ENCODE measurements around the gene BPIFA1. TPM values are rescaled to one million over a fixed set of nuclear protein-coding genes. Genes with fewer than 3 reads are reported as not detected.

Gene BPIFA1
- total RNA-seq (2013): not detected
- polyA plus RNA-seq: not detected
- polyA minus RNA-seq: not detected in 2 replicates
- 0 to 6.8 (median 0) reads per million in 11 experiments for total RNA-seq

DNA sequence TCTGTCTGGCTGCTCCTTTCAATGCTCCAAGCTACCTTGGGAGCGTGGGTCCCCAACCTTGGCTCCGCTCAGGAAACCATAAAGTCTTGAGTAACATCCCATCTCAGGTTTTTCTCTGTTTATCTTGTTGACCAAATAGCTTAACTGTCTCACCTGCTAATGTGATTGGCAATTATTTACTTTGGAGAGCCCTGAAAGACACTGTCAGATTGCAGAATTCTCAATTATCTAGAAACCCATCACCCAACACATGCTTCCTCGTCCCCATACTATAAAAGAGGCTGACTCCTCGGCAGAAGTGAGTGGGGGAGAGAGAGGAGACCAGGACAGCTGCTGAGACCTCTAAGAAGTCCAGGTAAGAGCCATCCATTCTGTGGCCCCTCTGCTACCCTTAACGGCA, at the start of gene BPIFA1:
Gene BPIFA1 (plus strand): TSS at position 301 of the 400 bp plus-strand sequence. CDS start 1,716 bp downstream, outside the sequence.
- Mint-ChIP-seq H3K4me1 (peaks cover 2% of the 10 kb centered on the region), H3K36me3 (no peaks in the 10 kb centered on the region)
- H3K27me3 ChIP-seq (ENCODE audit: control insufficient read depth in 2 of 2, insufficient read depth in 2 of 2, low read length in 2 of 2): peaks cover 0 to 2% of the 10 kb centered on the region in 2 donors

DNA sequence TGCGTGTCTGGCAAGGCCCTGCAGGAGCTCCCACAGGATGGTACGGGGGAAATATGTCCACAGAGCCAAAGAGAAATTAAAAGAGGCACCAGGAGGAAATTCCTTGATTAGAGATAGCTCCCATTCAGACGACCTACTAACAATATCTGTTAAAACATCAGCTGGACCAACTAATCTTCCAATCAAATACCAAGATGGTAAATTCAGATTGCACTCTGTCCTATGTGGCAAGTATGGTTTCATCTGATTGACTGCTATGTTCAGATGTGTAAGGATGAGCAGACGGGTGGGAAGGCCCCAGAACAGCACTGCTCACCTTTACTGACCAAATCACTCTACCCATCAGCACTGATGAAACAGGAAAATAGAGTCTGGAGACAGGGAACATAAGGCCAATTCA, 48.3 kb upstream of the BPIFA1 start:
- intact Hi-C loops (cut with micrococcal nuclease): no loop called here
- peaks cover 1 to 6% (median 3%) of the 10 kb centered on the region in 3 donors for H3K27me3 Mint-ChIP-seq (ENCODE audit: low read depth in 3 of 3)
- no peak overlapping the region for H3K4me3 Mint-ChIP-seq
- H3K4me1 Mint-ChIP-seq: no peaks in the 10 kb centered on the region
- H2AFZ ChIP-seq (ENCODE audit: insufficient read depth, low read depth, low read length, poor library complexity, severe bottlenecking): no peak overlapping the region
- H3K79me2 ChIP-seq (ENCODE audit: insufficient read depth, low read length): no peaks in the 10 kb centered on the region
- peaks cover 4 to 15% (median 9%) of the 10 kb centered on the region in 7 donors for H3K9me3 Mint-ChIP-seq
- H3K36me3 ChIP-seq (replicated peaks in 1 of 2; ENCODE audit: control insufficient read depth in 1 of 2, insufficient read depth in 2 of 2, low read length in 2 of 2): no peaks in the 10 kb centered on the region
- H3K27ac Mint-ChIP-seq: no peak overlapping the region
- DNase-seq: no peak
- H3K4me3 ChIP-seq (replicated peaks in 1 of 3; ENCODE audit: low read depth in 2 of 3, low read length in 3 of 3): no peak overlapping the region
- H3K27me3 ChIP-seq (ENCODE audit: control insufficient read depth in 2 of 2, insufficient read depth in 2 of 2, low read length in 2 of 2): no peaks in the 10 kb centered on the region
- TF ChIP-seq, protein P1, sequence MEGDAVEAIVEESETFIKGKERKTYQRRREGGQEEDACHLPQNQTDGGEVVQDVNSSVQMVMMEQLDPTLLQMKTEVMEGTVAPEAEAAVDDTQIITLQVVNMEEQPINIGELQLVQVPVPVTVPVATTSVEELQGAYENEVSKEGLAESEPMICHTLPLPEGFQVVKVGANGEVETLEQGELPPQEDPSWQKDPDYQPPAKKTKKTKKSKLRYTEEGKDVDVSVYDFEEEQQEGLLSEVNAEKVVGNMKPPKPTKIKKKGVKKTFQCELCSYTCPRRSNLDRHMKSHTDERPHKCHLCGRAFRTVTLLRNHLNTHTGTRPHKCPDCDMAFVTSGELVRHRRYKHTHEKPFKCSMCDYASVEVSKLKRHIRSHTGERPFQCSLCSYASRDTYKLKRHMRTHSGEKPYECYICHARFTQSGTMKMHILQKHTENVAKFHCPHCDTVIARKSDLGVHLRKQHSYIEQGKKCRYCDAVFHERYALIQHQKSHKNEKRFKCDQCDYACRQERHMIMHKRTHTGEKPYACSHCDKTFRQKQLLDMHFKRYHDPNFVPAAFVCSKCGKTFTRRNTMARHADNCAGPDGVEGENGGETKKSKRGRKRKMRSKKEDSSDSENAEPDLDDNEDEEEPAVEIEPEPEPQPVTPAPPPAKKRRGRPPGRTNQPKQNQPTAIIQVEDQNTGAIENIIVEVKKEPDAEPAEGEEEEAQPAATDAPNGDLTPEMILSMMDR (IDR thresholded peaks at IDR 0.05): no peak
- no peaks in the 10 kb centered on the region for H4K20me1 ChIP-seq (ENCODE audit: insufficient read depth, low read length)
- no peaks in the 10 kb centered on the region for H3K36me3 Mint-ChIP-seq
- no peak overlapping the region for H3K27ac ChIP-seq (ENCODE audit: low read depth in 1 of 2, low read length in 2 of 2)
- H3K9ac ChIP-seq (ENCODE audit: insufficient read depth, low read length, poor library complexity, severe bottlenecking): no peak overlapping the region
- H3K9me3 ChIP-seq (replicated peaks in 1 of 2; ENCODE audit: control insufficient read depth in 1 of 2, insufficient read depth in 1 of 2, low read length in 2 of 2): peaks cover 4 to 6% of the 10 kb centered on the region in 2 donors
- no peak overlapping the region for H3K4me2 ChIP-seq (replicated peaks; ENCODE audit: extremely low read depth, low read length, poor library complexity, severe bottlenecking)
- 83% methylated on average over 2 of the region's 4 CpGs for WGBS (ENCODE audit: insufficient coverage)
- H3K4me1 ChIP-seq (ENCODE audit: control insufficient read depth in 1 of 2, insufficient read depth in 2 of 2, low read length in 2 of 2): no peaks in the 10 kb centered on the region

More for the DNA sequence above, at the start of gene BPIFA1:
- H3K4me3 Mint-ChIP-seq: no peak within 1 kb of the TSS
- H3K79me2 ChIP-seq (ENCODE audit: insufficient read depth, low read length): no peaks in the 10 kb centered on the region
- H3K9me3 ChIP-seq (replicated peaks in 1 of 2; ENCODE audit: control insufficient read depth in 1 of 2, insufficient read depth in 1 of 2, low read length in 2 of 2): no peaks in the 10 kb centered on the region
- H4K20me1 ChIP-seq (ENCODE audit: insufficient read depth, low read length): no peaks in the 10 kb centered on the region
- H3K27me3 Mint-ChIP-seq (ENCODE audit: low read depth in 3 of 3): peaks cover 4 to 21% (median 7%) of the 10 kb centered on the region in 3 donors
- H3K9ac ChIP-seq (ENCODE audit: insufficient read depth, low read length, poor library complexity, severe bottlenecking): no peak within 1 kb of the TSS
- DNase-seq: no peak
- intact Hi-C loops (cut with micrococcal nuclease): no loop called here
- peaks cover 0 to 2% (median 0%) of the 10 kb centered on the region in 7 donors for H3K9me3 Mint-ChIP-seq
- H3K27ac Mint-ChIP-seq: no peak within 1 kb of the TSS
- no peaks in the 10 kb centered on the region for H3K4me1 ChIP-seq (ENCODE audit: control insufficient read depth in 1 of 2, insufficient read depth in 2 of 2, low read length in 2 of 2)
- WGBS (ENCODE audit: insufficient coverage): 100% methylated on average over 3 of the region's 5 CpGs
- H3K27ac ChIP-seq (ENCODE audit: low read depth in 1 of 2, low read length in 2 of 2): no peak within 1 kb of the TSS
- no peak within 1 kb of the TSS for H3K4me3 ChIP-seq (replicated peaks in 1 of 3; ENCODE audit: low read depth in 2 of 3, low read length in 3 of 3)
- no peak within 1 kb of the TSS for H3K4me2 ChIP-seq (replicated peaks; ENCODE audit: extremely low read depth, low read length, poor library complexity, severe bottlenecking)
- no peaks in the 10 kb centered on the region for H3K36me3 ChIP-seq (replicated peaks in 1 of 2; ENCODE audit: control insufficient read depth in 1 of 2, insufficient read depth in 2 of 2, low read length in 2 of 2)
- TF ChIP-seq, protein P1 (IDR thresholded peaks at IDR 0.05): no peak
- no peak within 1 kb of the TSS for H2AFZ ChIP-seq (ENCODE audit: insufficient read depth, low read depth, low read length, poor library complexity, severe bottlenecking)

Measured in CD14-positive monocyte (primary cell).